BE2C (cell line): ENCODE data around the gene CCDC134.

Source experiments
- DNase-seq: peaks from one replicate; pipeline ENCODE4 v3.0.0-alpha.2; 2020
- H3K27me3 ChIP-seq: fragments of 250-450 bp; sonication (Bioruptor Pico); 2 replicates; pipeline ENCODE4 v1.5.1; 2020; ENCODE audit warnings: mild to moderate bottlenecking
- H3K36me3 ChIP-seq: fragments of 250-450 bp; sonication (Bioruptor Pico); 2 replicates; pipeline ENCODE4 v1.5.1; 2020; ENCODE audit warnings: mild to moderate bottlenecking
- H3K4me1 ChIP-seq: fragments of 250-450 bp; sonication (Bioruptor Pico); 2 replicates; pipeline ENCODE4 v1.5.1; 2020
- H3K4me3 ChIP-seq: 2 replicates; pipeline ENCODE4 v1.5.1; 2011; ENCODE audit warnings: low read depth, low read length
- H3K9me3 ChIP-seq: fragments of 250-450 bp; sonication (Bioruptor Pico); 2 replicates; pipeline ENCODE4 v1.5.1; 2020
- TF ChIP-seq, protein P1 (sequence below): IDR thresholded peaks from 2 replicates; pipeline ENCODE4 v1.5.1; 2012; ENCODE audit warnings: mild to moderate bottlenecking, low read depth, low read length

CCDC134 gene

DNA sequence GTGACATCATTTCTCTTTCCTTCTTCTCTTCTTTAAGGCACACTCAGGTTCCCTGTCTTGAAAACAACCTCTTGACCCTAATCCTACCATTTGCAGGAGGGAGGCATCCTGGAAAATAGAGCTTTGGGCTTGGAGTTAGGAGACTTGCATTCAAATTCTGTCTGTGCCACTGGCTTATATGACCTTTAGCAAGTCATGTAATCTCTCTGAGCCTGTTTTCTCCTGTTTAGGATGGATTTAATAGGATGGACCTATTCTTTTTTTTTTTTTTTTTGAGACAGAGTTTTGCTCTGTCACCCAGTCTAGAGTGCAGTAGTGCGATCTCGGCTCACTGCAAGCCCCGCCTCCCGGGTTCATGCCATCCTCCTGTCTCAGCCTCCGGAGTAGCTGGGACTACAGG lies 25.1 kb upstream of the CCDC134 start:
- TF ChIP-seq, protein P1, sequence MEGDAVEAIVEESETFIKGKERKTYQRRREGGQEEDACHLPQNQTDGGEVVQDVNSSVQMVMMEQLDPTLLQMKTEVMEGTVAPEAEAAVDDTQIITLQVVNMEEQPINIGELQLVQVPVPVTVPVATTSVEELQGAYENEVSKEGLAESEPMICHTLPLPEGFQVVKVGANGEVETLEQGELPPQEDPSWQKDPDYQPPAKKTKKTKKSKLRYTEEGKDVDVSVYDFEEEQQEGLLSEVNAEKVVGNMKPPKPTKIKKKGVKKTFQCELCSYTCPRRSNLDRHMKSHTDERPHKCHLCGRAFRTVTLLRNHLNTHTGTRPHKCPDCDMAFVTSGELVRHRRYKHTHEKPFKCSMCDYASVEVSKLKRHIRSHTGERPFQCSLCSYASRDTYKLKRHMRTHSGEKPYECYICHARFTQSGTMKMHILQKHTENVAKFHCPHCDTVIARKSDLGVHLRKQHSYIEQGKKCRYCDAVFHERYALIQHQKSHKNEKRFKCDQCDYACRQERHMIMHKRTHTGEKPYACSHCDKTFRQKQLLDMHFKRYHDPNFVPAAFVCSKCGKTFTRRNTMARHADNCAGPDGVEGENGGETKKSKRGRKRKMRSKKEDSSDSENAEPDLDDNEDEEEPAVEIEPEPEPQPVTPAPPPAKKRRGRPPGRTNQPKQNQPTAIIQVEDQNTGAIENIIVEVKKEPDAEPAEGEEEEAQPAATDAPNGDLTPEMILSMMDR: no peak
- DNase-seq: no peak

DNA sequence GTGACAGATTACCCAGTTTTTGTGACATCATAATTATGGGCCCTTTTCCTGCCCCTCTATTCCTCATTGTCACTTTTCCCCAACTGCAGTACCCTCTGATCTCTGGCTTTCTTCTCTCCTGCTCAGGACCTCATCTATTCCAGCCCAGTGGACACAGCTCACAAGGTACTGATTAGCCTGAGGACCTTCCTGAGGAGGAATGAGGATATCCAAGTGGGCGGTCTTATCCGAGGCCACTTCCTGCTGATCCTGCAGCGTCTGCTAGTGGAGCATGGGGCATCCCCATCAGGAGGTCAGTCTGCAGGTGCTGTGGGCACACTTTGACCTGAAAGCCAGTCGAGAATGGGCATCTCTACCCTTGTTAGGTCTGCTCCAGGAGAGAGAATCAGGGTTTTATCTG lies 24.5 kb upstream of the CCDC134 start:
- DNase-seq: no peak

More for the DNA sequence above, 25.1 kb upstream of the CCDC134 start:
- Histone ChIP-seq H3K9me3 (no peaks in the 10 kb centered on the region), H3K4me3 (no peak overlapping the region), H3K36me3 (no peaks in the 10 kb centered on the region), H3K4me1 (no peaks in the 10 kb centered on the region), H3K27me3 (no peaks in the 10 kb centered on the region)

DNA sequence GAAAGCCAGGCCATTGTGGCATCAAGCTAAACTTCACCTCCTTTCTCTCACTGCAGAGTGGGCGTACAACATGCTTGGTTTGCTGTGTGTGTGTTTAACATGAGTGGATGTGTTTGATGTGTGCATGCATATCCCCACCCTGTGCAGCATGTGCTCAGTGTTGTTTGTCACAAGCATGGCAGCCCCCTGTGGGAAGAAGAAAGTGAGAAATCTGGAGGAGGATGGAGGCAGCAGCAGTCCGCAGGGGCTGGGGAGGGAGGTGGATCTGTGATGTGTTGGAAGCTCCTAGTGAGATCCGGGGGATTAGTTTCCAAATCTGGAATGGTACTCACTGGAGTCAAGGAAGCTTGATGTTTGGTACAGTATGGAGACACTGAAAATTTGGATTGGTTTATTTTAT lies 24.1 kb upstream of the CCDC134 start:
- no peaks in the 10 kb centered on the region for H3K27me3 ChIP-seq
- no peaks in the 10 kb centered on the region for H3K36me3 ChIP-seq
- no peak overlapping the region for H3K4me3 ChIP-seq
- no peaks in the 10 kb centered on the region for H3K4me1 ChIP-seq
- H3K9me3 ChIP-seq: no peaks in the 10 kb centered on the region
- no peak for DNase-seq
- TF ChIP-seq, protein P1: no peak

More for the DNA sequence above, 24.5 kb upstream of the CCDC134 start:
- TF ChIP-seq, protein P1: no peak
- no peaks in the 10 kb centered on the region for H3K4me1 ChIP-seq
- no peaks in the 10 kb centered on the region for H3K36me3 ChIP-seq
- no peaks in the 10 kb centered on the region for H3K9me3 ChIP-seq
- H3K4me3 ChIP-seq: no peak overlapping the region
- no peaks in the 10 kb centered on the region for H3K27me3 ChIP-seq

DNA sequence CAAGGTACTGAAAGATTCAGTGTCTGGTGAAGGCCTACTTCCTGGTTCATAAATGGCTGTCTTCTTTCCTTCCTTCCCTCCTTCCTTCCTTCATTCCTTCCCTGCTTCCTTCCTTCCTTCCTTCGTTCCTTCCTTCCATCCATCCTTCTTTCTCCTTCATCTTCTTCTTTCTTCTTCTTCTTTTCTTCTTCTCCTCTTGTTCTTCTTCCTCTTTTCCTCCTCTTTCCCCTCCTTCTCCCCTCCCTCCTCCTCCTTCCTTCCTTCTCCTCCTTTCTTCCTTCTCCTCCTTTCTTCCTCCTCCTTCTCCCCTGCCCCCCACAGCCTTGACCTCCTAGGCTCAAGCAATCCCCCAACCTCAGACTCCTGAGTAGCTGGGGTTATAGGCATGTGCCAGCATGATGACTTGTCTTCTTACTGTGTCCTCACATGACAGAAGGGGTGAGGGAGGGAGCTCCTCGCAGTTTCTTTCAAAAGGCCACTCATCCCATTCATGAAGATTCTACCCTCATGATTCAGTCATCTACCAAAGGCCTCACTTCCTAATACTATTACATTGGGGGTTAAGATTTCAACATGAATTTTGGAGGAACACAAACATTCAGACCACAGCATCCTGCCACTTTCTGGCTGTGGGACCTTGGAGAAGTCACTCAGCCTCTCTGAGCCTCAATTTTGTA lies 22.6 kb upstream of the CCDC134 start:
- Histone ChIP-seq H3K9me3 (no peaks in the 10 kb centered on the region), H3K4me3 (no peak overlapping the region), H3K36me3 (no peaks in the 10 kb centered on the region), H3K4me1 (no peaks in the 10 kb centered on the region), H3K27me3 (no peaks in the 10 kb centered on the region)
- no peak for DNase-seq
- TF ChIP-seq, protein P1: no peak

DNA sequence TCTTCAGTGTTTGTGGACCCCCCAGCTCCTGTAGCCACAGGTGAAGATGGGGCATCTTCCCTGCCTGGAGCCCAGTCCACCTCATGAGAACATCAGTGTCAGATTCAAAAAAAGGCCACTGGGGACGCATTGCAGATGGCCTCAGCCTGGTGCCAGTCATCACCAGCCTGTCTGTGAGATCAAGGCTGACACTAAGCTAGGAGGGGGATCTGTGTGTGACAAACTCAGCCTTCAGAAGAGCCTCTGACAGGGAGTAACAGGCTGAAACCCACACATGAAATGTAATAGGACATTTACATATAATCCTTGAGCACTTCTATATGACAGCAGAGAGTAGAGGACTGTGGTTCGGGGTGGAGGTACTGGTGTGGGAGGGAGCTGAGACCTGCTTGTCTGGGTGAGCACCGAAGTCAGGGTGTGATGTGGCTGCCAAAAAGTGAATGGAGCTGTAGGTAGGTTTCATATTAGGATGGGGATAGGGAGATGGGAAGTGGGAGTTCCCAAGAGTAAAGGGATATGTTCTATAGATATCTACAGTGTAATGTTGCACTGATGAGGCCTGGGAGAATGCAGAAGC lies 20.5 kb upstream of the CCDC134 start:
- Histone ChIP-seq H3K27me3 (no peaks in the 10 kb centered on the region), H3K4me3 (no peak overlapping the region), H3K4me1 (no peaks in the 10 kb centered on the region), H3K9me3 (no peaks in the 10 kb centered on the region), H3K36me3 (no peaks in the 10 kb centered on the region)
- TF ChIP-seq, protein P1: no peak
- no peak for DNase-seq

DNA sequence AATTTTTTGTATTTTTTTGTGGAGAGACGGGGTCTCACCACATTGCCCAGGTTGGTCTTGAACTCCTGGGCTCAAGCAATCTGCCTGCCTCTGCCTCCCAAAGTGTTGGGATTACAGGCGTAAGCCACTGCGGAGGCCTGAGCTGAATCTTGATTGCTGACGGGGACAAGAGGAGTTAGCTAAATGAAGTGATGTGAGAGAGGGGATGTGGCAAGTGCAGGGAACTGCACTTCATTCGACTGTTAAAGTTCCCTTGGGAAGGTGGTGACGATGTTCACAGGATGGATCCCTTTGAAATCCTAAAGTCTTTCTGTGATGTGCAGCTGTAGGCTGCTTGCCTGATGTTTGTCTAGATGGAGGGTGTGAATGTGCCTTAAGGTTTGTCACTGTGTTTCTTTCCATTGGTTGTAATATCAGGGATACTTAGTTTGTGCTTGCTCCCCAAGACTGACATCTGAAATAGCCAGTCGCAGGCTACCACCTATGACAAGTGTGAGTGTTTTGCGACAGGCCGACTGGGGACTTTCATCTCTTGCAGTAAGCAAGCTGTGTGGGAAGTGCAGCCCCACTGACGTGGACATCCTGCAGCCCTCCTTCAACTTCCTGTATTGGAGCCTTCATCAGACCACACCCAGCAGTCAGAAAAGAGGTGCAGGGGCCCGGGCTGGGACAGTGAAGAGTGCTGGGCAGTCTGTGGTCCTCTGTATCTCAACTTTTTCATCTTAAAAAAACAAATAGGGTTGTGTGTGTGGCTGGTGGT lies 19.6 kb upstream of the CCDC134 start:
- H3K4me3 ChIP-seq: no peak overlapping the region
- H3K4me1 ChIP-seq: no peaks in the 10 kb centered on the region
- no peaks in the 10 kb centered on the region for H3K27me3 ChIP-seq
- no peaks in the 10 kb centered on the region for H3K36me3 ChIP-seq
- no peak for DNase-seq
- TF ChIP-seq, protein P1: no peak
- no peaks in the 10 kb centered on the region for H3K9me3 ChIP-seq
